Naive thymus-derived CD8-positive, alpha-beta T cell (primary cell): ENCODE data around the gene DNASE2B. TPM values are rescaled to one million over a fixed set of nuclear protein-coding genes. Genes with fewer than 3 reads are reported as not detected.
A peak's percentile ranks its signal among the peaks of the same experiment; 100 is the strongest.
"Not testable (repeated sequence)": the region's sequence is repeated elsewhere in the genome, so short reads cannot be mapped to it uniquely, and the experiment has no call there.

Source experiments
- ATAC-seq, 2 donors: fragments of 150-1000 bp; cut with Tn5 transposase in 1 of 2; sonication (Bioruptor Pico), chemical (Tn5 transposase) in 1 of 2; 1 replicate in 1 of 2; 2 replicates in 1 of 2; pipeline ENCODE4 v1.10.0; 2021; ENCODE audit warnings: mild to moderate bottlenecking in 2 of 2, moderate library complexity in 2 of 2
- POLR2A ChIA-PET: fragments of 350-600 bp; sonication (Branson Sonifier 250); formaldehyde crosslinking; loops from one replicate; lab custom pipeline; 2021; ENCODE audit warnings: antibody characterized with exemption; lab: Charles Lee
- DNase-seq, 10 donors: peaks; one replicate each; pipeline versions ENCODE4 v3.0.0 to v3.0.0-alpha.2; 2020 to 2022
- H3K27ac Mint-ChIP-seq, 10 donors: one replicate each; pipeline ENCODE4 v1.8.0; 2020 to 2022; ENCODE audit warnings: mild to moderate bottlenecking in 10 of 10, mixed read lengths in 10 of 10, moderate library complexity in 4 of 10, inconsistent platforms in 1 of 10
- H3K27me3 Mint-ChIP-seq, 5 donors: one replicate each; pipeline ENCODE4 v1.8.0; 2021 to 2022; ENCODE audit warnings: mixed read lengths in 5 of 5
- H3K36me3 Mint-ChIP-seq, 3 donors: one replicate each; pipeline ENCODE4 v1.8.0; 2020 to 2022; ENCODE audit warnings: mixed read lengths in 3 of 3, mild to moderate bottlenecking in 2 of 3, inconsistent platforms in 1 of 3
- H3K4me1 Mint-ChIP-seq, 4 donors: one replicate each; pipeline ENCODE4 v1.8.0; 2021 to 2022; ENCODE audit warnings: mixed read lengths in 4 of 4
- H3K4me3 Mint-ChIP-seq, 10 donors: one replicate each; pipeline ENCODE4 v1.8.0; 2020 to 2022; ENCODE audit warnings: mild to moderate bottlenecking in 10 of 10, mixed read lengths in 10 of 10, moderate library complexity in 6 of 10, inconsistent platforms in 1 of 10
- H3K9me3 Mint-ChIP-seq, 9 donors: one replicate each; pipeline ENCODE4 v1.8.0; 2020 to 2022; ENCODE audit warnings: mixed read lengths in 9 of 9, mild to moderate bottlenecking in 3 of 9, inconsistent platforms in 1 of 9, moderate library complexity in 1 of 9
- polyA plus RNA-seq, 3 donors: library from polyadenylated mRNA; unstranded; fragments of 300-500 nt; fragmentation: Illumina TruSeq; gene quantifications; one replicate each; pipeline ENCODE4 v1.2.3, GENCODE V29; 2021
- total RNA-seq, 8 experiments: library from RNA in 2 of 8; stranded (reverse) in 2 of 8; gene quantifications; one replicate each; pipeline ENCODE4 v1.2.3 and lab custom pipeline; 2021 to 2026

DNASE2B gene
- total and polyA plus RNA-seq, 5 experiments from 2014 or later = not detected

GRCh38 chr1:84442747-84443646 is 44.7 kb downstream of the DNASE2B start:
- POLR2A ChIA-PET = interaction anchor here (0.5 to 4.0 kb wide), 9 partner anchors 36 to 310 kb away, joined by 3 to 14 read pairs (median 4); partner anchors contain the start of genes GNG5, PRKACB, RPF1 and SPATA1
- DNase-seq (peak in 1 of 10 donors; percentile 65), ATAC-seq (peak; percentile 44 to 76)
- Mint-ChIP-seq H3K4me3 (peak overlapping the region in 6 of 10 donors; percentile 5 to 61 (median 38)), H3K27ac (peak overlapping the region in 7 of 10 donors; percentile 33 to 83 (median 69)), H3K27me3 (peaks cover 0 to 15% (median 4%) of the 10 kb centered on the region in 5 donors), H3K4me1 (peaks cover 0 to 19% (median 11%) of the 10 kb centered on the region in 4 donors)
- H3K36me3 Mint-ChIP-seq, H3K9me3 Mint-ChIP-seq: not testable (repeated sequence)

GRCh38 chr1:84448704-84449103 is 50.4 kb downstream of the DNASE2B start:
- POLR2A ChIA-PET = interaction anchor here (0.9 kb wide), 1 partner anchor 30 kb away, joined by 3 read pairs; the partner anchor contains the start of gene RPF1
- not testable (repeated sequence) for ATAC-seq, H3K4me3 Mint-ChIP-seq, H3K4me1 Mint-ChIP-seq, H3K36me3 Mint-ChIP-seq, H3K27ac Mint-ChIP-seq, DNase-seq, H3K9me3 Mint-ChIP-seq
- H3K27me3 Mint-ChIP-seq = peaks cover 8 to 22% (median 11%) of the 10 kb centered on the region in 5 donors

GRCh38 chr1:84450910-84451309 is 52.6 kb downstream of the DNASE2B start:
- no peak for ATAC-seq
- Mint-ChIP-seq H3K27me3 (peaks cover 0 to 14% (median 11%) of the 10 kb centered on the region in 5 donors), H3K36me3 (peaks cover 0 to 5% (median 0%) of the 10 kb centered on the region in 3 donors), H3K27ac (no peak overlapping the region), H3K9me3 (peaks cover 0 to 3% (median 0%) of the 10 kb centered on the region in 9 donors), H3K4me1 (no peaks in the 10 kb centered on the region), H3K4me3 (no peak overlapping the region)
- POLR2A ChIA-PET = interaction anchor here (0.7 kb wide), 1 partner anchor 324 kb away, joined by 4 read pairs; no protein-coding TSS in a partner anchor
- DNase-seq = no peak

- no peak overlapping the region for H3K4me3 Mint-ChIP-seq
- POLR2A ChIA-PET = no interaction called here
- peaks cover 0 to 5% (median 0%) of the 10 kb centered on the region in 3 donors for H3K36me3 Mint-ChIP-seq
- ATAC-seq (no peak), DNase-seq (no peak)
- no peaks in the 10 kb centered on the region for H3K4me1 Mint-ChIP-seq
- H3K9me3 Mint-ChIP-seq = no peaks in the 10 kb centered on the region
- H3K27ac Mint-ChIP-seq = no peak overlapping the region
- peaks cover 0 to 16% (median 11%) of the 10 kb centered on the region in 5 donors for H3K27me3 Mint-ChIP-seq
Observed at GRCh38 chr1:84452436-84452835, 54.2 kb downstream of the DNASE2B start.

GRCh38 chr1:84462118-84462517 is 63.8 kb downstream of the DNASE2B start:
- DNase-seq = no peak
- Mint-ChIP-seq H3K27ac (no peak overlapping the region), H3K4me1 (no peaks in the 10 kb centered on the region), H3K36me3 (peaks cover 0 to 5% (median 0%) of the 10 kb centered on the region in 3 donors), H3K27me3 (peaks cover 23 to 38% (median 32%) of the 10 kb centered on the region in 5 donors), H3K9me3 (no peaks in the 10 kb centered on the region), H3K4me3 (no peak overlapping the region)
- POLR2A ChIA-PET = no interaction called here
- ATAC-seq = no peak

Other genes with a start within 250 kb of the DNASE2B start
- gene SAMD13, start 96.8 kb upstream of the DNASE2B start, total RNA-seq = 1 to 10 TPM in 1 of 2 experiments, under 1 TPM in 1; 0.75 to 1.2 TPM
- 1 to 10 TPM in 2 of 3 donors, under 1 TPM in 1; 0.57 to 1.3 (median 1.2) TPM for gene SAMD13, start 96.8 kb upstream of the DNASE2B start, polyA plus RNA-seq
- 10 to 100 TPM; 50.2 to 52.4 TPM for gene RPF1, start 80.8 kb downstream of the DNASE2B start, total RNA-seq
- 10 to 100 TPM; 55.2 to 64.2 (median 58.4) TPM for gene RPF1, start 80.8 kb downstream of the DNASE2B start, polyA plus RNA-seq
- 1 to 10 TPM; 2.2 to 2.5 TPM for gene SPATA1, start 107.9 kb downstream of the DNASE2B start, total RNA-seq
- gene SPATA1, start 107.9 kb downstream of the DNASE2B start, polyA plus RNA-seq = not detected
- gene GNG5, start 108.1 kb downstream of the DNASE2B start, total RNA-seq = 10 to 100 TPM; 32.5 to 39.5 TPM
- 100 to 1,000 TPM; 214 to 259 (median 233) TPM for gene GNG5, start 108.1 kb downstream of the DNASE2B start, polyA plus RNA-seq
- gene CTBS, start 176.0 kb downstream of the DNASE2B start, total RNA-seq = 10 to 100 TPM; 18.0 to 19.8 TPM
- 10 to 100 TPM; 16.3 to 21.1 (median 18.2) TPM for gene CTBS, start 176.0 kb downstream of the DNASE2B start, polyA plus RNA-seq